Colonic mucosa (tissue), 4 donors: ENCODE results near the gene EFR3B. TPM values are rescaled to one million over a fixed set of nuclear protein-coding genes. Genes with fewer than 3 reads are reported as not detected.

Experiments
- DNase-seq: peaks from one replicate; pipeline ENCODE4 v3.0.0-alpha.2; 2020
- H3K27ac ChIP-seq: fragments of 200-600 bp; one replicate; pipeline ENCODE4 v1.8.0; 2021
- H3K27me3 ChIP-seq: fragments of 200-600 bp; one replicate; pipeline ENCODE4 v1.8.0; 2021
- H3K36me3 ChIP-seq: fragments of 200-600 bp; one replicate; pipeline ENCODE4 v1.8.0; 2021
- H3K4me1 ChIP-seq: fragments of 200-600 bp; one replicate; pipeline ENCODE4 v1.8.0; 2021; ENCODE audit warnings: mild to moderate bottlenecking
- H3K4me3 ChIP-seq: fragments of 200-600 bp; one replicate; pipeline ENCODE4 v1.8.0; 2021
- H3K9ac ChIP-seq, 2 donors: one replicate each; pipeline ENCODE4 v1.7.0; 2013; ENCODE audit warnings: control low read depth in 2 of 2, low read depth in 2 of 2, low read length in 2 of 2
- H3K9me3 ChIP-seq: fragments of 200-600 bp; one replicate; pipeline ENCODE4 v1.8.0; 2021
- CTCF ChIP-seq: fragments of 200-600 bp; IDR thresholded peaks from one replicate; pipeline ENCODE4 v1.8.0; 2022; ENCODE audit warnings: antibody characterized with exemption, mild to moderate bottlenecking
- intact Hi-C: fragments of 100-400 bp; cut with DNase I; formaldehyde crosslinking; loops from one replicate; pipeline ENCODE4 v1.14.1; 2022
- total RNA-seq, 2 donors: library from RNA; stranded (reverse); fragmentation: NEBNext Ultra II Directional in 1 of 2; extraction: Animal tissue kit (Norgen Biotek cat#: 25700) in 1 of 2; gene quantifications; one replicate each; pipeline ENCODE4 v1.2.1, GENCODE V29; 2021
- donor health status: healthy.
- donor health status: DM: no; HTN: no; CAD: no.
- donor health status: DM: no; HTN: no; CAD: no.

Gene EFR3B
- total RNA-seq, 2 donors from 2014 or later, result 1.7 to 1.8 TPM

- no peak for DNase-seq
- Histone ChIP-seq H3K27ac (no peak overlapping the region), H3K27me3 (no peaks in the 10 kb centered on the region), H3K4me1 (no peaks in the 10 kb centered on the region), H3K9me3 (no peaks in the 10 kb centered on the region), H3K36me3 (no peaks in the 10 kb centered on the region), H3K4me3 (no peak overlapping the region), H3K9ac (no peak overlapping the region)
- TF ChIP-seq CTCF, result no peak
- intact Hi-C loops, result no loop called here
Measured at GRCh38 chr2:25018681-25019080, 23.2 kb upstream of the EFR3B start.

- Histone ChIP-seq H3K27me3 (no peaks in the 10 kb centered on the region), H3K27ac (no peak overlapping the region), H3K4me1 (no peaks in the 10 kb centered on the region), H3K9me3 (no peaks in the 10 kb centered on the region), H3K4me3 (no peak overlapping the region), H3K36me3 (no peaks in the 10 kb centered on the region), H3K9ac (no peak overlapping the region)
- TF ChIP-seq CTCF, result no peak
- intact Hi-C loops, result no loop called here
- no peak for DNase-seq
Measured at GRCh38 chr2:25021791-25022362, 20.0 kb upstream of the EFR3B start.

GRCh38 chr2:25023333-25023732, 18.5 kb upstream of the EFR3B start:
- intact Hi-C loops, result no loop called here
- H3K9ac ChIP-seq, result no peak overlapping the region
- DNase-seq, result no peak
- no peak for TF ChIP-seq CTCF
- H3K36me3 ChIP-seq, result no peaks in the 10 kb centered on the region
- H3K27ac ChIP-seq, result no peak overlapping the region
- H3K9me3 ChIP-seq, result no peaks in the 10 kb centered on the region
- H3K27me3 ChIP-seq, result no peaks in the 10 kb centered on the region
- H3K4me1 ChIP-seq, result no peaks in the 10 kb centered on the region
- no peak overlapping the region for H3K4me3 ChIP-seq

GRCh38 chr2:25025229-25026007, 16.5 kb upstream of the EFR3B start:
- H3K9ac ChIP-seq, result no peak overlapping the region
- TF ChIP-seq CTCF, result no peak
- no peaks in the 10 kb centered on the region for H3K9me3 ChIP-seq
- no peak for DNase-seq
- no peaks in the 10 kb centered on the region for H3K36me3 ChIP-seq
- H3K4me1 ChIP-seq, result no peaks in the 10 kb centered on the region
- no peaks in the 10 kb centered on the region for H3K27me3 ChIP-seq
- no peak overlapping the region for H3K27ac ChIP-seq
- H3K4me3 ChIP-seq, result no peak overlapping the region
- intact Hi-C loops, result no loop called here

- Histone ChIP-seq H3K9ac (no peak overlapping the region), H3K4me1 (no peaks in the 10 kb centered on the region), H3K27me3 (no peaks in the 10 kb centered on the region), H3K4me3 (no peak overlapping the region), H3K36me3 (no peaks in the 10 kb centered on the region), H3K27ac (no peak overlapping the region), H3K9me3 (no peaks in the 10 kb centered on the region)
- no peak for DNase-seq
- intact Hi-C loops, result no loop called here
- TF ChIP-seq CTCF, result no peak
Measured at GRCh38 chr2:25026008-25026530, 15.8 kb upstream of the EFR3B start.
